AG04450 (cell line): Measurements from ENCODE around the gene ASB3. TPM values are rescaled to one million over a fixed set of nuclear protein-coding genes. Genes with fewer than 3 reads are reported as not detected.
"Not testable (repeated sequence)": the region's sequence is repeated elsewhere in the genome, so short reads cannot be mapped to it uniquely, and the experiment has no call there.

Experiments
- CTCF ChIA-PET: fragments of 300-600, 350-600 bp; formaldehyde crosslinking; extraction: SDS; loops from one replicate; lab custom pipeline; 2022; ENCODE audit warnings: antibody characterized with exemption, inconsistent platforms; lab: Charles Lee
- POLR2A ChIA-PET: fragments of 350-600 bp; formaldehyde crosslinking; extraction: SDS; loops from one replicate; lab custom pipeline; 2021; ENCODE audit warnings: antibody characterized with exemption, inconsistent platforms; lab: Yijun Ruan, JAX
- DNase-seq: peaks from one replicate; pipeline ENCODE4 v3.0.0-alpha.2; 2011; ENCODE audit warnings: low read depth, low spot score
- H3K27ac ChIP-seq: one replicate; pipeline ENCODE4 v1.5.1; 2012; ENCODE audit warnings: low read depth, low read length, control low read depth
- H3K27me3 ChIP-seq: one replicate; pipeline ENCODE4 v1.6.0; 2012; ENCODE audit warnings: low read length; ENCODE audit not compliant: control insufficient read depth, insufficient read depth
- H3K4me3 ChIP-seq: 2 replicates; pipeline ENCODE4 v1.5.1; 2011; ENCODE audit warnings: mild to moderate bottlenecking, low read depth, low read length, control low read depth
- H3K9me3 ChIP-seq: 2 replicates; pipeline ENCODE4 v1.5.1; 2012; ENCODE audit warnings: low read length; ENCODE audit not compliant: control insufficient read depth, insufficient read depth
- CTCF ChIP-seq: IDR thresholded peaks from 2 replicates; pipeline ENCODE4 v1.5.1; 2011; ENCODE audit warnings: low read depth, low read length, control low read depth, inconsistent platforms
- polyA plus RNA-seq: library from polyadenylated mRNA; depleted of rRNA; stranded (reverse); fragments of >200 nt; gene quantifications from 2 replicates; pipeline ENCODE4 v1.2.3, GENCODE V29; 2011

Gene ASB3
- polyA plus RNA-seq, 1 experiment = 38.0 TPM

- peak; percentile 54 for TF ChIP-seq CTCF
- Histone ChIP-seq H3K9me3 (no peaks in the 10 kb centered on the region), H3K27ac (peak within 1 kb of the TSS; percentile 55), H3K4me3 (peak within 1 kb of the TSS; percentile 87), H3K27me3 (no peaks in the 10 kb centered on the region)
- POLR2A ChIA-PET = interaction anchor here (0.8 to 1.2 kb wide), 2 partner anchors 9 to 19 kb away, joined by 3 to 4 read pairs; partner anchors contain the start of genes ASB3 and ERLEC1
- CTCF ChIA-PET = interaction anchor here (0.6 to 1.1 kb wide), 2 partner anchors 17 to 50 kb away, joined by 3 read pairs; no protein-coding TSS in a partner anchor
- peak; percentile 33 for DNase-seq
Measured at GRCh38 chr2:53767405-53768241, 19.1 kb downstream of the ASB3 start, which contains the start of gene CHAC2. Gene CHAC2 (plus strand): TSS chr2:53767804. CDS start chr2:53767887, 83 bp downstream.

GRCh38 chr2:53765767-53766166, 21.0 kb downstream of the ASB3 start:
- ChIA-PET POLR2A (no interaction called here), CTCF (no interaction called here)
- Histone ChIP-seq H3K4me3 (no peak overlapping the region), H3K9me3 (no peaks in the 10 kb centered on the region), H3K27me3 (no peaks in the 10 kb centered on the region), H3K27ac (no peak overlapping the region)
- DNase-seq = no peak
- TF ChIP-seq CTCF = no peak

- CTCF ChIA-PET, POLR2A ChIA-PET: not testable (repeated sequence)
Measured at GRCh38 chr2:53757206-53757605, 29.5 kb downstream of the ASB3 start.

GRCh38 chr2:53756644-53757043, 30.1 kb downstream of the ASB3 start:
- Histone ChIP-seq H3K4me3 (no peak overlapping the region), H3K27ac (no peak overlapping the region), H3K9me3 (no peaks in the 10 kb centered on the region; the same call in 1 of the 2 replicates), H3K27me3 (no peaks in the 10 kb centered on the region)
- no peak for TF ChIP-seq CTCF
- ChIA-PET CTCF (no interaction called here), POLR2A (no interaction called here)
- no peak for DNase-seq

More at GRCh38 chr2:53757206-53757605, 29.5 kb downstream of the ASB3 start:
- H3K27me3 ChIP-seq, H3K27ac ChIP-seq, H3K9me3 ChIP-seq, DNase-seq, H3K4me3 ChIP-seq: not testable (repeated sequence)

- Histone ChIP-seq H3K4me3 (no peak overlapping the region), H3K27me3 (no peaks in the 10 kb centered on the region), H3K27ac (no peak overlapping the region), H3K9me3 (no peaks in the 10 kb centered on the region; the same call in 1 of the 2 replicates)
- CTCF ChIA-PET = interaction anchor here (0.7 kb wide), 1 partner anchor 32 kb away, joined by 5 read pairs; no protein-coding TSS in a partner anchor
- no peak for TF ChIP-seq CTCF
- POLR2A ChIA-PET = no interaction called here
- no peak for DNase-seq
Measured at GRCh38 chr2:53755121-53755520, 31.6 kb downstream of the ASB3 start.
